ENCODE results near the gene ZBTB7C. TPM values are rescaled to one million over a fixed set of nuclear protein-coding genes. Genes with fewer than 3 reads are reported as not detected.

Gene ZBTB7C
- polyA plus RNA-seq, 1 donor (not counting 4 experiments of a cell fraction or from before 2014, with no cell fraction given): 0.58 TPM

DNA sequence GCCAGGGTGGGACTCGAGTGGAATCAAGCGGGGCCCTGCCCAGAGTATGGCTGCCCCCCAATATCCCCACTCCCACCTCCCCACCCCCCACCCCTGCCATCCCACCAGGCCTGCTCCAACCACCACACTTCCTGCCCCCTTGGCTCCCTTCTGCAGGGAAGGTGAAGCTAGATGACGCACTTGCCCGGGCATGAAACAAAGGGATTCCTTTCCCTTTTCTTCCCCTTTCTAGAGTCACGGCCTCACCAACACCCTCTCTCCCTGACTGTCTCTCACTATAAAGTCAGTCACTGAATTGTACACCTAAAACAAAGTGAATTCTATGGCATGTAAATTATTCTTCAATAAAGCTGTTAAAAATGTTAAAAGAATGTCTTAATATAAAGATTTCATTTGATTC is 16.0 kb downstream of the ZBTB7C start:
- Histone ChIP-seq H3K9ac (ENCODE audit: control insufficient read depth, extremely low read depth, insufficient read depth, low read length) (peak overlapping the region; percentile 28), H3K4me3 (ENCODE audit: control insufficient read depth in 2 of 3, extremely low read depth in 1 of 3, insufficient read depth in 2 of 3, low read depth in 1 of 3, low read length in 3 of 3) (peak overlapping the region in 1 of 3 experiments; percentile 16), H3K79me2 (ENCODE audit: control insufficient read depth, insufficient read depth, low read length) (no peaks in the 10 kb centered on the region), H2AFZ (ENCODE audit: control insufficient read depth, low read length) (peak overlapping the region; percentile 64), H3K4me1 (ENCODE audit: control insufficient read depth, extremely low read depth, insufficient read depth, low read length) (peaks cover 28% of the 10 kb centered on the region), H3K27me3 (ENCODE audit: control insufficient read depth, extremely low read depth, insufficient read depth, low read length) (peaks cover 4% of the 10 kb centered on the region), H3K9me3 (ENCODE audit: control insufficient read depth, low read depth, low read length) (no peaks in the 10 kb centered on the region), H3K36me3 (ENCODE audit: control insufficient read depth in 2 of 2, extremely low read depth in 1 of 2, insufficient read depth in 2 of 2, low read length in 2 of 2) (no peaks in the 10 kb centered on the region), H3K9me1 (ENCODE audit: control insufficient read depth, extremely low read depth, insufficient read depth, low read length) (no peaks in the 10 kb centered on the region), H3K27ac (ENCODE audit: control insufficient read depth, insufficient read depth, low read length) (peak overlapping the region; percentile 50), H3K4me2 (ENCODE audit: control insufficient read depth, extremely low read depth, insufficient read depth, low read depth, low read length) (peak overlapping the region; percentile 65), H4K20me1 (ENCODE audit: control insufficient read depth, extremely low read depth, insufficient read depth, low read length) (no peaks in the 10 kb centered on the region)
- DNase-seq (ENCODE audit: low read depth, low spot score) (no peak), FAIRE-seq (peak; percentile 88)
- TF ChIP-seq EZH2 (IDR thresholded peaks at IDR 0.05; ENCODE audit: low read length): no peak
- TF ChIP-seq, protein P1, sequence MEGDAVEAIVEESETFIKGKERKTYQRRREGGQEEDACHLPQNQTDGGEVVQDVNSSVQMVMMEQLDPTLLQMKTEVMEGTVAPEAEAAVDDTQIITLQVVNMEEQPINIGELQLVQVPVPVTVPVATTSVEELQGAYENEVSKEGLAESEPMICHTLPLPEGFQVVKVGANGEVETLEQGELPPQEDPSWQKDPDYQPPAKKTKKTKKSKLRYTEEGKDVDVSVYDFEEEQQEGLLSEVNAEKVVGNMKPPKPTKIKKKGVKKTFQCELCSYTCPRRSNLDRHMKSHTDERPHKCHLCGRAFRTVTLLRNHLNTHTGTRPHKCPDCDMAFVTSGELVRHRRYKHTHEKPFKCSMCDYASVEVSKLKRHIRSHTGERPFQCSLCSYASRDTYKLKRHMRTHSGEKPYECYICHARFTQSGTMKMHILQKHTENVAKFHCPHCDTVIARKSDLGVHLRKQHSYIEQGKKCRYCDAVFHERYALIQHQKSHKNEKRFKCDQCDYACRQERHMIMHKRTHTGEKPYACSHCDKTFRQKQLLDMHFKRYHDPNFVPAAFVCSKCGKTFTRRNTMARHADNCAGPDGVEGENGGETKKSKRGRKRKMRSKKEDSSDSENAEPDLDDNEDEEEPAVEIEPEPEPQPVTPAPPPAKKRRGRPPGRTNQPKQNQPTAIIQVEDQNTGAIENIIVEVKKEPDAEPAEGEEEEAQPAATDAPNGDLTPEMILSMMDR (optimal IDR thresholded peaks at IDR 0.05 in 1 of 3, IDR thresholded peaks at IDR 0.05 in 1 of 3, conservative IDR thresholded peaks at IDR 0.05 in 1 of 3; ENCODE audit: extremely low read depth in 1 of 3, insufficient read depth in 2 of 3, low read length in 3 of 3): no peak
- dilution Hi-C loops (cut with MboI; ENCODE audit: extremely low pct_ligation_motif_present, low sequenced_read_pairs): loop anchor here (10.0 kb wide), 1 partner anchor 58 kb away; no protein-coding TSS in a partner anchor

DNA sequence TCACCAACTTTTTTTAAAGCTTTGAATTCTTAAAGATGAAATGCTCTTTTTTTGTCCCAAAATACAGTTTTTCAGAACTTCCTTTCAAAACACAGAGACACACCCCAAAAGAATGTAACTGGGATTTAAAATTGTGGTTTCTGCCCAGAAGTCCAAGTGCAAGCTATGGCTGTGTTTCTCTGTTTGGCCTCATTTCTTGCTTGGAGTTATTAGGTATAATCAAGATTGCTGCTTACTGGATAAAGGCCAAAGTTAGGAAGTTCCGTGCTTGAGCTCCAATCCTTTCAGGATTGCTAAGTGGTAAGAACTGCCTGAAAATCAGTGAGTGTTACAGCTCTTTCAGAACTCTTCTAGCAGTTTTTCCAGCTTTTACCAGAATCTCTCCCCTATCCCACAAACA is 16.9 kb downstream of the ZBTB7C start:
- H3K4me2 ChIP-seq (ENCODE audit: control insufficient read depth, extremely low read depth, insufficient read depth, low read depth, low read length): no peak overlapping the region
- H3K4me3 ChIP-seq (ENCODE audit: control insufficient read depth in 2 of 3, extremely low read depth in 1 of 3, insufficient read depth in 2 of 3, low read depth in 1 of 3, low read length in 3 of 3): no peak overlapping the region
- peak overlapping the region; percentile 16 for H3K27ac ChIP-seq (ENCODE audit: control insufficient read depth, insufficient read depth, low read length)
- H3K4me1 ChIP-seq (ENCODE audit: control insufficient read depth, extremely low read depth, insufficient read depth, low read length): peaks cover 28% of the 10 kb centered on the region
- no peaks in the 10 kb centered on the region for H3K9me1 ChIP-seq (ENCODE audit: control insufficient read depth, extremely low read depth, insufficient read depth, low read length)
- no peaks in the 10 kb centered on the region for H3K27me3 ChIP-seq (ENCODE audit: control insufficient read depth, extremely low read depth, insufficient read depth, low read length)
- H3K79me2 ChIP-seq (ENCODE audit: control insufficient read depth, insufficient read depth, low read length): no peaks in the 10 kb centered on the region
- TF ChIP-seq, protein P1 (optimal IDR thresholded peaks at IDR 0.05 in 1 of 3, IDR thresholded peaks at IDR 0.05 in 1 of 3, conservative IDR thresholded peaks at IDR 0.05 in 1 of 3; ENCODE audit: extremely low read depth in 1 of 3, insufficient read depth in 2 of 3, low read length in 3 of 3): no peak
- TF ChIP-seq EZH2 (IDR thresholded peaks at IDR 0.05; ENCODE audit: low read length): no peak
- no peak overlapping the region for H3K9ac ChIP-seq (ENCODE audit: control insufficient read depth, extremely low read depth, insufficient read depth, low read length)
- no peaks in the 10 kb centered on the region for H3K36me3 ChIP-seq (ENCODE audit: control insufficient read depth in 2 of 2, extremely low read depth in 1 of 2, insufficient read depth in 2 of 2, low read length in 2 of 2)
- FAIRE-seq (no peak), DNase-seq (ENCODE audit: low read depth, low spot score) (no peak)
- H4K20me1 ChIP-seq (ENCODE audit: control insufficient read depth, extremely low read depth, insufficient read depth, low read length): no peaks in the 10 kb centered on the region
- dilution Hi-C loops (cut with MboI; ENCODE audit: extremely low pct_ligation_motif_present, low sequenced_read_pairs): loop anchor here (10.0 kb wide), 1 partner anchor 57 kb away; no protein-coding TSS in a partner anchor
- no peaks in the 10 kb centered on the region for H3K9me3 ChIP-seq (ENCODE audit: control insufficient read depth, low read depth, low read length)
- H2AFZ ChIP-seq (ENCODE audit: control insufficient read depth, low read length): peak overlapping the region; percentile 4
